COLO829 (cell line): ENCODE measurements around the gene RALGAPB.
"Not testable (repeated sequence)": the region's sequence is repeated elsewhere in the genome, so short reads cannot be mapped to it uniquely, and the experiment has no call there.

Experiments used
- DNase-seq: peaks from one replicate; pipeline ENCODE4 v3.0.0; 2012; ENCODE audit warnings: low spot score

RALGAPB gene

GRCh38 chr20:38585404-38586180 is 112.9 kb downstream of the RALGAPB start:
- no peak for DNase-seq

GRCh38 chr20:38586181-38586525 is 113.5 kb downstream of the RALGAPB start:
- no peak for DNase-seq

GRCh38 chr20:38588303-38588702 is 115.7 kb downstream of the RALGAPB start:
- no peak for DNase-seq

DNA sequence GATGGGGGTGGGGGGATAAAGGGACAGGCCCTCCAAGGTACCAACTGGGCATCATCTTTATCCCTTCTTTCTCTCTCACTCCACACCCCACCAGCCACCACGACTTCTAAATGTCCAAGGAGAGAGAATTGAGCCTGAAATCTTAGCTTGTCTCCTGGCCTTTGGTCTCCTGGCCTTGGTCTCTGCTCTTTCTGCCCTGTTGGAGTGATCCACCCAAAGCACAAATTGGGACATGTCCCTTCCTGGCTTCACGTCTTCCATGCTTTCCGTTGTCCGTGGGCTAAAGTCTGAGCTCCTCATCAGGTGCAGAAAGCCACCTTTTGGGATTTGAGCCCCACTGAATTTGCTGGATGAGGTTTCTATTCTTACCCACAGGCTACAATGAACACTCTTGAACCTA is 116.7 kb downstream of the RALGAPB start:
- DNase-seq: no peak

DNA sequence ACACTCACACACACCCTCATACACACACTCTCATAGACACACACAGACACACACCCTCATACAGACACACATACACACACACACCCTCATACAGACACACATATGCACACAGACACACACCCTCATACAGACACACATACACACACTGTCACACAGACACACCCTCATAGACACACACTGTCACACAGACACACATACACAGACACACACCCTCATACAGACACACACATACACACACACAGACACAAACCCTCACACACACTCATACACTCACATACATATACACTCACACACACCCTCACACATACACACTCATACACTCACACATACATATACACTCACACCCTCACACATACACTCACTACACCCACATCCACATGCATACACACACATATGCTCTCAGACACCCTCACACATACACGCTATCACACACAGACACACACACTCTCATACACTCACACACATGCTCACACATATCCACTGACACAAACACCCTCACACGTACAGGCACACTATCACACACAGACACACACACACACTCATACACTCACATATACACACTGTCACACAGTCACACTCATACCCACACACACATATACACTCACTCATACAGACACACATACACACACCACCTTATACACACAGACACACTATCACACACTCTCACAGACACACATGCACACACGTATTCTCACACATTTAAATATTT is 117.5 kb downstream of the RALGAPB start:
- no peak for DNase-seq

- DNase-seq: no peak
Observed at GRCh38 chr20:38590676-38591473, 118.2 kb downstream of the RALGAPB start.

- DNase-seq: no peak
Observed at GRCh38 chr20:38591474-38592410, 119.1 kb downstream of the RALGAPB start.

- DNase-seq: not testable (repeated sequence)
Observed at GRCh38 chr20:38592411-38592790, 119.8 kb downstream of the RALGAPB start.

GRCh38 chr20:38594281-38594680 is 121.6 kb downstream of the RALGAPB start:
- not testable (repeated sequence) for DNase-seq

- not testable (repeated sequence) for DNase-seq
Observed at GRCh38 chr20:38595886-38596285, 123.2 kb downstream of the RALGAPB start.

DNA sequence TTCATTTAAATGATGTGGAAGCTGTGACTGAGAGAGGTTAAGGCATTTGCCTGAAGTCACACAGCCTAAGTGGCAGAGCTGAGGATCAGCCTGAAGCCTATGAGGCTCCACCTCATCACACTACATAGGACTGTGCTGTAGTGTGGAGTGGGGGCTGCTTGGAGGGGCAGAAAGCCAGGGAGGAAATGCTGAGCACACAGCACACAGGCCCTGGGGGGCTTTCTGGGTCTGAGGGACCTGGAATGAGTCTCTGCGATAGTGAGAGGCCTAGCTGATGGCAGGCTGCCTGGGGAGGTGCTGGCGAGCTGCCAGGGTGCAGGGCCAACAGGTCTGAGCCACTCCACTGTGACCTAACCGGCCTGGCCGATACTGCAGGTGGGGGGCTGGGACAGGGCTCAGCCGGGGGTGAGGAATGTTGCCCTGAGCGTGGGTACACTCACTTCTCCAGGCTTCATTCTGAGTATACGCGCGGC is 126.8 kb downstream of the RALGAPB start:
- DNase-seq: no peak

GRCh38 chr20:38600057-38600456 is 127.4 kb downstream of the RALGAPB start:
- DNase-seq: no peak

DNA sequence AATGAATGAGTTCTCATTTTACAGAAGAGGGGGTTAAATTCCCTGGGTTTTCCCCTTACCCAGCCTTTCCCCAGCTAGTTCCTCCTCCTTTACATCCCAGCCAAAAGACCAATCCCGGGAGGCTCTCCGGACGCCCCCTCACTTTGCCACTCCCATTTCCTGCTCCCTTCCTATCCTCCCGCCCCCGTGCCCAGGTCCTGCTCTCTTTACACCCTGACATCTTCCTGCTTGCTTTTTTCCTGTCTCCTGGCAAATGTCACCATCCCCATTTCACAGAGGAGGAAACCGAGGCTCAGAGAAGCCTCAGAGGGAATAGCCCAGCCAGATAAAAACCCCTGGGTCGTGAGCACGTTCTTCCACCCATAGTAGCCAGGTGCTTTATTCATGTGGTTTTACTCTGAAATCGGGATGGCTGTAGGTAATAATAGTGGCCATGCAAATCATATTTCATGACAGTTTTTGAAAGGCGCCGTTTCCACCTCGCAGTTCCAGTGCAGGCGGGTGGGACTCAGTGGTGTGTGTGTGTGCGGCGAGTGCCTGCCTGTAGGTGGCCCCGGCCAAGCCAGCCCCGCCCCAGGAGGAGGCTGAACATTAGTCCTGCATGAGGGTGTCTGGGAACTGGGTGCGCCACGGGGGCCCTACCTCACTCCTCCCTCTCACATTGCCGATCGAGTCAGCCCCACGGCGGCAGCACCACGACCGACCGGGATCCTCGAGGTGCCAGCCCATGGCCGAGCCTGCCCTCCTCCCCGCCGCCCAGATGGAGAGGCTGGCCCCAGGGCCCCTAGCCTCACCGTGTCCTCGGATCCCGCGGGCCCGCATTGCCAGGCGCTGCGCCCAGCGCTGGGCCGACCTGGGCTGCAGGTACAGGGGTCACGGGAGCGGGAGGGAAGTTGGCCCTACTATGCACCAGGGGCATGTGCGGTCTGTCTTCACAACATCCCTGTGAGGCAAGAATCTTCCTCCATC is 128.9 kb downstream of the RALGAPB start, which contains the start of gene ARHGAP40:
Gene ARHGAP40, plus strand, starts transcription at position 594 of the 969 bp plus-strand sequence.
- peak; percentile 45 for DNase-seq

DNA sequence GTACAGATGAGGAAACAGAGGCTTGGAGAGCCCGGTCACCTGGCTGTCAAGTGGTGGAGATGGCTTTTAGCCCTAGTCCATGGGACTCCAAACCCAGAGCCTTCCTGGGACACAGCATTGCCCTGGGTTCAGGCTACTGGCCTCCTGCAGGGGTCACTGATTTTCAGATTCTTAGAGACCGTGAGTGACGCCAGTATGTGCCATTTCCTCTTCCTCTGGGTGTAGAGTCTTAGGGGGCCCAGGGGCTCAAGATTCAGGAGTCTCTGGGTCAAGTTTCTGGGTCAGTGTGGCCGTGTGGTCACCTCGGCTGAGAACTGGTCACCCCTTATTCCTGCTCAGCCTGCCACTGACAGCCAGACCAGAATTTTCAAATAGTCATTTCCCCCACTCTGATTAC is 129.5 kb downstream of the RALGAPB start:
- DNase-seq: no peak

DNA sequence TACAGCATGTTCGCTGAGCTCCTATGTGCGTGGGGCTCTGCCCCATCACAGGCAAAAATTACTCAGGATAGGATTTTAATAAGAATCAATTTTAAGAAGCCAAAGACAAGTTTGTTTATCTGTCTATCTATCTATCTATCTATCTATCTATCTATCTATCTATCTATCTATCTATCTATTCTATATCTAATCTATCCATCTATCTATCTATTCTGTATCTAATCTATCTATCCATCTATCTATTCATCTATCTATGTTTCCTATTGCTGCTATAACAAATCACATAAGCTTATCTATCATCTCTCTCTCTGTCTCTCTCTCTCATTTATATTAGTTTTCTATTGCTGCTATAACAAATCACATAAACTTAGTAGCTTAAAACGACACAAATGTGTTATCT is 130.6 kb downstream of the RALGAPB start:
- DNase-seq: no peak

- DNase-seq: peak; percentile 95
Observed at GRCh38 chr20:38604873-38605303, 132.2 kb downstream of the RALGAPB start.

DNA sequence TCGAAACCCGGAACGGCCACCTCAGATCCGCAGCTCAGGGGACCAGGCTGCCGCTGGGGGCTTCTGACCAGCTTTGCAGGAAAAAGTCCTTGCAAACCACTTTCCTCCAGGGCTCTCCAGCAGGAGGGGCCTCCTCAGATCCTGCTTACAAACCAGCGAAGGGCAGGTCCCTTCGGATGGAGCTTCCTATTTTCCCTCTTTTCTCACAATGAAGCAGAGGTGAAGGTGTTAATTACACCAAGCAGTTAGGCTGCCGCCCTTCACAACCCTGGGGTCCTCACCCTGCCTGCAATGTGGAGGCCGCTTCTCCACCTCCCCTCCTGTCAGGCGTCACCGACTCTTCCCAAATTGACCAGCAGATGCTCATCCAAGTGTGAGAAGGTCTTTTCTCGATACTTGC is 134.7 kb downstream of the RALGAPB start:
- DNase-seq: no peak

DNA sequence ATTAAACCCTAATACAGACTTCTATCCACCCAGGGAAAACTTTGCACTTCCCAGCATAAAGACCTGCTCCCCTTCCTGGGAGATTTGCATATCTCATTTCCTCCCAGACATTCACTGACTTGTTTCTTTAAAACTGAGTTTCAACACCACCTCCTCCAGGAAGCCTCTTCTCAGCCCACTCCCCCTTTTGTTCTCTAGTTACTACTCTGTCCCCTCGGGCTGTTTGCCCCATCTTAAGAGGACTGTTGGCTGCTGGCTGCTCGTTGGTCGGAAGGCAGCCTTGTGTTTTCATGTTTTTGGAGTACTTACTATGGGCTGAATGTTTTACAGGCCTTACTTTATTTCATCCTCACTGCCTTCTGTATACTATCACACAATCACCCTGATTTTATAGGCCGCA is 135.5 kb downstream of the RALGAPB start:
- no peak for DNase-seq

DNA sequence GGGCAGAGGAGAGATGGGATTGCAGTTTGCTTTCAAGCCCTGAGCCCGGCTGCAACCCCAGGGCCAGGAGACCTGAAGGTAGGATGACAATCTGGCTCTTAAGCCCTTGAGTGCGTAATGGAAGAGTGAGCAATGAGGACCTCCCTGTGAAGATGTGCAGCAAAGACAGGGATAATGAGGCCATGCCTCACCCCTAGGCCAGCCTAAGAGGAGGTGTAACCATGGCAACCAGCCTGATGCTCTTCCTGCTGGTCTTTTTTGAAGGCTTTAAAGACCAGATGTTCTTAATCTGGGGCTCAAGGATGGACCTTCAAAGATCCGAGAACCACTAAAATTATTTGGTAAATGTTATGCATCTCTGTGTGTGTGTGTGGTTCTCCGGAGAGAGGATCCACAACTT is 137.2 kb downstream of the RALGAPB start:
- DNase-seq: no peak

- DNase-seq: no peak
Observed at GRCh38 chr20:38610521-38610920, 137.9 kb downstream of the RALGAPB start.
